Stimulated activated effector memory CD8-positive, alpha-beta T cell treated with anti-CD3 and anti-CD28 coated beads, Interleukin-12 subunit alpha, Interleukin-12 subunit beta, amount 100 ng/mL, for 72 hours (primary cell): Measurements from ENCODE around the gene PRR5.

Experiments used
- ATAC-seq: fragments of 150-1000 bp; cut with Tn5 transposase; 2 replicates; pipeline ENCODE4 v1.10.0; 2021
- DNase-seq, 2 donors: peaks; one replicate each; pipeline ENCODE4 v3.0.0; 2021 to 2022; ENCODE audit warnings: low spot score in 2 of 2
- H3K27ac Mint-ChIP-seq: one replicate; pipeline ENCODE4 v1.8.0; 2022; ENCODE audit warnings: mild to moderate bottlenecking, mixed read lengths
- H3K36me3 Mint-ChIP-seq: one replicate; pipeline ENCODE4 v1.8.0; 2022; ENCODE audit warnings: mild to moderate bottlenecking, mixed read lengths
- H3K4me1 Mint-ChIP-seq: one replicate; pipeline ENCODE4 v1.8.0; 2022; ENCODE audit warnings: mixed read lengths
- H3K4me3 Mint-ChIP-seq: one replicate; pipeline ENCODE4 v1.8.0; 2022; ENCODE audit warnings: mild to moderate bottlenecking, mixed read lengths
- H3K9me3 Mint-ChIP-seq: one replicate; pipeline ENCODE4 v1.8.0; 2022; ENCODE audit warnings: mixed read lengths

Gene PRR5

GRCh38 chr22:44697423-44698141 lies 4.4 kb upstream of the PRR5 start:
- H3K4me1 Mint-ChIP-seq: peaks cover 19% of the 10 kb centered on the region
- H3K36me3 Mint-ChIP-seq: no peaks in the 10 kb centered on the region
- peak; percentile 73 for ATAC-seq

GRCh38 chr22:44698531-44699421 lies 3.2 kb upstream of the PRR5 start:
- H3K9me3 Mint-ChIP-seq: no peaks in the 10 kb centered on the region
- H3K4me3 Mint-ChIP-seq: no peak overlapping the region
- peaks cover 8% of the 10 kb centered on the region for H3K36me3 Mint-ChIP-seq
- DNase-seq (no peak), ATAC-seq (no peak)
- peaks cover 29% of the 10 kb centered on the region for H3K4me1 Mint-ChIP-seq
- peak overlapping the region; percentile 85 for H3K27ac Mint-ChIP-seq

More at GRCh38 chr22:44697423-44698141, 4.4 kb upstream of the PRR5 start:
- Mint-ChIP-seq H3K4me3 (peak overlapping the region; percentile 20), H3K9me3 (no peaks in the 10 kb centered on the region), H3K27ac (peak overlapping the region; percentile 85)
- peak; percentile 96 for DNase-seq

DNA sequence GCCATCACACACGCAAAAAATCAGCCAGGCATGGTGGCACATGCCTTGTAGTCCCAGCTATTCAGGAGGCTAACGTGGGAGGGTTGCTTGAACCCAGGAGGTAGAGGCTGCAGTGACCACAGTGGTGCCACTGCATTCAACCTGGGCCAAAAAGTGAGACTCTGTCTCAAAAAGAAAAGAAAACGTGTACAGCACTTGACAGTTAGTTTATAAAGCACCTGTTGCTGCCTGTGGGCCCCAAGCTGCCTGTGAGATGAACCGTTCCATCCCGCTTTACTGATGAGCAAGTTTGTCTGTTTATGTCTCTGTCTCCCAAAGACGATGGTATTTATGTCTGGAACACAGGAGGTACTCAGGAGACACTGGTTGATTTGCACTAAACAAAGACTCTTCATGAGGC lies 1.5 kb upstream of the PRR5 start:
- DNase-seq (no peak), ATAC-seq (no peak)
- no peaks in the 10 kb centered on the region for H3K9me3 Mint-ChIP-seq
- peaks cover 45% of the 10 kb centered on the region for H3K4me1 Mint-ChIP-seq
- H3K4me3 Mint-ChIP-seq: no peak overlapping the region
- peaks cover 8% of the 10 kb centered on the region for H3K36me3 Mint-ChIP-seq
- H3K27ac Mint-ChIP-seq: no peak overlapping the region

- Mint-ChIP-seq H3K4me1 (peaks cover 51% of the 10 kb centered on the region), H3K4me3 (peak overlapping the region; percentile 76), H3K9me3 (no peaks in the 10 kb centered on the region), H3K36me3 (peaks cover 8% of the 10 kb centered on the region), H3K27ac (peak overlapping the region; percentile 82)
- DNase-seq (no peak), ATAC-seq (no peak)
Observed at GRCh38 chr22:44701187-44701790, 715 bp upstream of the PRR5 start.

- Mint-ChIP-seq H3K9me3 (no peaks in the 10 kb centered on the region), H3K4me3 (peak overlapping the region; percentile 76), H3K36me3 (peaks cover 17% of the 10 kb centered on the region), H3K27ac (peak overlapping the region; percentile 60), H3K4me1 (peaks cover 60% of the 10 kb centered on the region)
- peak; percentile 6 for ATAC-seq
- no peak for DNase-seq
Observed at GRCh38 chr22:44702479-44703198, 635 bp downstream of the PRR5 start.

DNA sequence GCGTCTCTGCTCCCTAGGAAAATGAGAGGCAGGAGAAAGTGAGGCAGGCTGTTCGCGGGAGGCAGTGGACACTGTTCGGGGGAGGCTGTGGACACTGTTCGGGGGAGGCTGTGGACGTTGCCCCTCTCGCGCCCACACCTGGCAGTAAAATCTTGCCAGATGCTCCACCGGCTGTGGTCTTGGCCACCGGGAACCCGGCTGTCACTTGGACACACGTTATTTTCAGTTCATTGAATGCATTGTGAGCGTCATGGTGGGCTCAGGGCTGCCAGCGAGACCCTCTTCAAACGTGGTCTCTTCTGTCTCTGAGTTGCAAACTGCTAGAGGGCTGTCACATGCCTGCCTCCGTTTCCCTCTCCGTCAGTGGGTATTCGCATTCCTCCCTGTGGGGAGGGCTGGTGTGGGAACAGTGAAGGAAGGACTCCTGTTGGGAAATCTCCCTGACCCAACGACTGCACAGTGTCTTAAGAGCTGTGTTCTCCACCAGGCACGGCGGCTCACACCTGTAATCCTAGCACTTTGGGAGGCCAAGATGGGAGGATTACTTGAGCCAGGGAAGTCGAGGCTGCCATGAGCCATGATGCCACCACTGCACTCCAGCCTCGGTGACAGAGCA lies 1.4 kb downstream of the PRR5 start:
- peaks cover 20% of the 10 kb centered on the region for H3K36me3 Mint-ChIP-seq
- DNase-seq (no peak), ATAC-seq (no peak)
- H3K4me3 Mint-ChIP-seq: peak overlapping the region; percentile 76
- peaks cover 60% of the 10 kb centered on the region for H3K4me1 Mint-ChIP-seq
- H3K27ac Mint-ChIP-seq: peak overlapping the region; percentile 60
- no peaks in the 10 kb centered on the region for H3K9me3 Mint-ChIP-seq

DNA sequence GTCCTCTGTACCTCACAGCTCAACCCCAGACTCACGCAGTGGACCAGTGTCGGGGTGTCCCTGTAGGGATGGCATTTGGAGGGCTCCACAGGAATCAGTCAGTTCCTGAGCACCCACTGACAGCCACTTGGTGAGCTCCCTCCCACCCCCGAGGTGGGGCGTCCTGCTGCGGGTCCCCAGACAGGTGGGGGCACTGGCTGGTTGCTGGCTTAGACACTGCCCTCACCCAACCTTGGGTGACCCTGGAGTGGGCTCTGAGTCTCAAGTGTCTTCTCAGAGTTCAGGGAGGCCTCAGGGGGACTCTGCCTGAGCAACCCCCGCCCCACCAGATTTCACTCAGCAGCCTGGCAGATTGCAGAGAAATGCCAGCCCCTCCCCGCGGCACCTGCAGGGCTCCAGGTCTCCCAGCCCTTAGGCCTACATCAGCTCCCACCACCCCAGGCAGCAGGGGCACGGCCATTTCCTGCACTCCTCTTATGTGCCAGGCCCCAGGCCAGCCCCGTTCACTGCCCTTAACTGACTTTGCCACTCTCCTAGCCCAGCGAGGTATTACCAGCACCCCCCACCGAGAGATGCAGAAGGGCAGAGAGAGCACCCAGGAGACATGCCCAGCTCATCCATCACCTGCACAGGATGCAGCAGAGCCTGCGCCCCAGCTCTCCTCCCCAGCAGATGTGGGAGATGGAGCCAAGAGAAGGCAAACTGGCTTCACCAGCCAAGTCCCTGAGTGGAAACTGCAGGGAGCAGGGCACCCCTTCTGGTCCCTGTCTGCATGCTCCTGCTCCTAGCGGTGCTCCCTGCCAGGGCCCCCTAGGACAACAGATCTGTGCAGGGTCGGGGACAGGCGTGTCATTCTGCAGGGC lies 2.4 kb downstream of the PRR5 start:
- DNase-seq (no peak), ATAC-seq (no peak)
- H3K4me1 Mint-ChIP-seq: peaks cover 66% of the 10 kb centered on the region
- peaks cover 23% of the 10 kb centered on the region for H3K36me3 Mint-ChIP-seq
- H3K4me3 Mint-ChIP-seq: peak overlapping the region; percentile 76
- H3K9me3 Mint-ChIP-seq: no peaks in the 10 kb centered on the region
- H3K27ac Mint-ChIP-seq: no peak overlapping the region

DNA sequence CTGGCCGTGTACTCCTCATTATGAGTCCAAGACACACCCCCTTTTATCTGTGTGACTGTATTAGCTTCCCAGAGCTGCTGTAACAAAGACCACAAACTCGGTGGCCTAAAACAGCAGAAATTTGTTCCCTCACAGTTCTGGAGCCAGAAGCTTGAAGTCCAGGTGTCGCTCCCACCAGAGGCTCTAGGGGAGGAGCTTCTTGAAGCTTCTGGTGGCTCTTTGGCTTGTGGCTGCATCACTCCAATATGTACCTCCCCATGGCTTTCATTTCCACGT lies 3.0 kb downstream of the PRR5 start:
- ATAC-seq (no peak), DNase-seq (no peak)
- peaks cover 72% of the 10 kb centered on the region for H3K4me1 Mint-ChIP-seq
- H3K36me3 Mint-ChIP-seq: peaks cover 23% of the 10 kb centered on the region
- no peaks in the 10 kb centered on the region for H3K9me3 Mint-ChIP-seq
- peak overlapping the region; percentile 76 for H3K4me3 Mint-ChIP-seq
- peak overlapping the region; percentile 76 for H3K27ac Mint-ChIP-seq

GRCh38 chr22:44706488-44706887 lies 4.5 kb downstream of the PRR5 start:
- Mint-ChIP-seq H3K9me3 (no peaks in the 10 kb centered on the region), H3K4me3 (peak overlapping the region; percentile 75), H3K36me3 (peaks cover 23% of the 10 kb centered on the region), H3K4me1 (peaks cover 81% of the 10 kb centered on the region), H3K27ac (peak overlapping the region; percentile 94)
- no peak for DNase-seq
- ATAC-seq: no peak

GRCh38 chr22:44707178-44707577 lies 5.2 kb downstream of the PRR5 start:
- peaks cover 85% of the 10 kb centered on the region for H3K4me1 Mint-ChIP-seq
- no peak for ATAC-seq
- H3K36me3 Mint-ChIP-seq: peaks cover 24% of the 10 kb centered on the region

DNA sequence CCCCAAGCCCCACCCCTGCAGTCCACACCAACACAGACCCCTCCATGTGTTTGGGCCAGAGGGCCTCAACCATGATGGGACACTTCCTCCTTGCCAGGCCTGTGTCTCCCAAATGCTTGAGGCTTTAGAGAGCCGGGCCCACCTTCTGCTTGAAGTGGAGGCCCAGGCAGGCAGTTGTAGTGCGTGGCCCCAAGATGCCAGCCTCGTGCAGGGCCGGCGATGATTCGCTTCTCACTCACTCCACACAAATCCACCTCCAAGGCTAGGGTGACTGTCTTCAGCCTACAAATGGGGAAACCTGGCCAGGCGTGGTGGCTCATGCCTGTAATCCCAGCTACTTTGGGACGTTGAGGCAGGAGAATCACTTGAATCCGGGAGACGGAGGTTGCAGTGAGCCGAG lies 5.7 kb downstream of the PRR5 start:
- peak overlapping the region; percentile 94 for H3K27ac Mint-ChIP-seq
- ATAC-seq (peak; percentile 25), DNase-seq (no peak)
- H3K4me3 Mint-ChIP-seq: peak overlapping the region; percentile 75
- no peaks in the 10 kb centered on the region for H3K9me3 Mint-ChIP-seq
- peaks cover 29% of the 10 kb centered on the region for H3K36me3 Mint-ChIP-seq
- peaks cover 90% of the 10 kb centered on the region for H3K4me1 Mint-ChIP-seq

More at GRCh38 chr22:44707178-44707577, 5.2 kb downstream of the PRR5 start:
- no peak for DNase-seq
- Mint-ChIP-seq H3K9me3 (no peaks in the 10 kb centered on the region), H3K4me3 (peak overlapping the region; percentile 75), H3K27ac (peak overlapping the region; percentile 94)

DNA sequence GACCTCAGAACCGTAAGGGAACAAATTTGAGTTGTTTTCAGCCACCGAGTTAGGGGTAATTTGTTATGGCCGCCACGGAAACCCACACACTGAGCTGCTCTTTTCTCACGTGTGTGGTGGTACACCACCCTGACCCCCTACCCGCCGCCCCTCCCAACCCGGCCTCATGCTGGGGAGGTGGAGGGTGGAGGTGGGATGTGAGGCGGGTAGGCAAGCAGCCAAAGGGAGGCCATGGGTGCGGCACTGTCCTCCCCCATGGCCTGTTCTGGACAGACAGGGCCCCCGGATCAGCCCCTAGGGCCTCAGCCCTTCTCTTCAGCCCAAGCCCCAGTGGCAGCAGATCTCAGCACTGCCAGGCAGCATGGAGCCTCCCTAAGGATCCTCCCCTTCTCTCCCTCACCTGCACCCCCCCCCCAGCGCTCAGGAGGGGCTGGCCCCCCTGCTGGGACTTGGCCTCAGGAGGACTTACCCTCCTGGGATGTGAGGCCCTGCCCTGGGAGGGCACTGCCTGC lies 7.9 kb downstream of the PRR5 start:
- peak in 1 of 2 donors; percentile 58 for DNase-seq
- peaks cover 21% of the 10 kb centered on the region for H3K36me3 Mint-ChIP-seq
- ATAC-seq: peak; percentile 43
- H3K27ac Mint-ChIP-seq: peak overlapping the region; percentile 94
- no peaks in the 10 kb centered on the region for H3K9me3 Mint-ChIP-seq
- H3K4me1 Mint-ChIP-seq: peaks cover 90% of the 10 kb centered on the region
- H3K4me3 Mint-ChIP-seq: peak overlapping the region; percentile 75

- DNase-seq (peak; percentile 38 to 75), ATAC-seq (peak; percentile 89)
- H3K27ac Mint-ChIP-seq: peak overlapping the region; percentile 94
- H3K4me1 Mint-ChIP-seq: peaks cover 85% of the 10 kb centered on the region
- peak overlapping the region; percentile 75 for H3K4me3 Mint-ChIP-seq
- H3K36me3 Mint-ChIP-seq: peaks cover 21% of the 10 kb centered on the region
- H3K9me3 Mint-ChIP-seq: no peaks in the 10 kb centered on the region
Observed at GRCh38 chr22:44710474-44711240, 8.7 kb downstream of the PRR5 start.
